ENCODE results near the gene GID8.

GID8 gene

GRCh38 chr20:62971950-62972844 is 34.2 kb downstream of the GID8 start:
- peak; percentile 39 for DNase-seq

- no peak for DNase-seq
Measured at GRCh38 chr20:62972845-62973745, 35.1 kb downstream of the GID8 start.

GRCh38 chr20:62975251-62975760 is 37.4 kb downstream of the GID8 start:
- DNase-seq: no peak

GRCh38 chr20:62975812-62976508 is 38.0 kb downstream of the GID8 start:
- no peak for DNase-seq

GRCh38 chr20:62976886-62977285 is 38.9 kb downstream of the GID8 start:
- DNase-seq: no peak

DNA sequence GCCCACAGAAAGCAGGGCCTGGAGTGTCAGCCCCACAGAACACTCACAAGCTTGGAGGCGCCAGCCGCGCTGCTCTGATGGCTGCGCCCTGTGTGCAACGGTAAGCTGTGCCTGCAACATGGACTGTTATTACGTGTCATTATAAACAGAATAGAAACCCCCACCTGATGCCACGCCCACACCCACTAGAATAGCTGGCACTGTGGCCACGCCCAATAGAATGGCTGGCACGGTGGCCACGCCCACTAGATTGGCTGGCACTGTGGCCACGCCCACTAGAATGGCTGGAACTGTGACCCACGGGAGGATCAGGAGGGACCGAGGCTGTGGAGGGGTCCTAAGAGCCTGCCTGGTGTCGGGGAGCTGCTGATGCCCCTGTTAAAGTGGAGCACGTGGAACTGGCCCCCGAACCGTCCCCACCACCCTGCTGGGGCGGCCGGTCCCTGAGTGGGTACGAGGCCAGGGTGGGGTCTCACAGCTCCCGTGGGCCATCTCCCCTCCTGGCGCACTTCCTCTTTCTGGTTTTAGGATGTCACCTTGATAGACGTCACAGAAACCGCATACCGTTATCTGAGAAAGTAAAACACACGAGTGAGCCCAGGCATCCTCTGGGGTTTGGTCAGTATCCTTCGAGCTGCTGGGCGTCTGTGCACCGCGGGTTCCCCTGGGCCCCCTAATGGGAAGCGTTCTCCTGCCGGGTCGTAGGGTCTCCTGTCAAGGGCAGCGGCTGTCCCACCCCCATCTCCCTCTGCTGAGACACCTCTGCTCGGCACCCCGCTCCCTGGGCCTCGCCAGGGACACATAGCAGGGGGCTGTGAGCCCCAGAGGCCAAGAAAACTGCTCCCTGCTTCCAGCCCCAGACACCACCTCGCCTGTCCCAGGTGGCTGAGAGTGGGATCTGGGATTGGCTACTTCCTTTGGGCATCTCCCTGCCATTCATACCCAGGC is 39.9 kb downstream of the GID8 start:
- peak; percentile 9 for DNase-seq

GRCh38 chr20:62978561-62978943 is 40.6 kb downstream of the GID8 start:
- DNase-seq: no peak

- no peak for DNase-seq
Measured at GRCh38 chr20:62979310-62979709, 41.4 kb downstream of the GID8 start.

DNA sequence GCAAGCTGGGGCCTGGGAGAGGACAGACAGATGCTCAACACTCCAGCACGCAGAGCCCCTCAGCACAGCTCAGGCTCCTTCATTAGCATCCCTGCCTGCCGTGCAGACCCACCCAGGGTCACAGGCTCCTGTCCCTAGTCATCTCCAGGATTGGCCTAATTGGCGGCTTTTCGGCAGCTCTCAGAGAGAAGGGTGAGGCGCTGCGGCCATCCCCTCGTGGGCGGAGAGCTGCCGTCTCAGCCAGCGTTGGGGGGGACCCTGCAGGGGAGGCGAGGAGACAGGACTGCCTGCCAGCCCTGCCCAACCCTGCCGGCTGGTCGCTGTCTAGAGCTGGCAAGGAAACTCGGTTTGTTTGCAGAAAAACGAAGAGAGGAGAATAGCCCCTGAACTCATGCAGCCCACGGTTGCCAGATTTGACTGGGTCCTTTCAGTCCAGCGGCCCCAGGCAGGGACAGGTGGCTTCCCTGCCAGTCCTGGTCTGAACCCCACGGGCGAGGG is 42.0 kb downstream of the GID8 start:
- no peak for DNase-seq

DNA sequence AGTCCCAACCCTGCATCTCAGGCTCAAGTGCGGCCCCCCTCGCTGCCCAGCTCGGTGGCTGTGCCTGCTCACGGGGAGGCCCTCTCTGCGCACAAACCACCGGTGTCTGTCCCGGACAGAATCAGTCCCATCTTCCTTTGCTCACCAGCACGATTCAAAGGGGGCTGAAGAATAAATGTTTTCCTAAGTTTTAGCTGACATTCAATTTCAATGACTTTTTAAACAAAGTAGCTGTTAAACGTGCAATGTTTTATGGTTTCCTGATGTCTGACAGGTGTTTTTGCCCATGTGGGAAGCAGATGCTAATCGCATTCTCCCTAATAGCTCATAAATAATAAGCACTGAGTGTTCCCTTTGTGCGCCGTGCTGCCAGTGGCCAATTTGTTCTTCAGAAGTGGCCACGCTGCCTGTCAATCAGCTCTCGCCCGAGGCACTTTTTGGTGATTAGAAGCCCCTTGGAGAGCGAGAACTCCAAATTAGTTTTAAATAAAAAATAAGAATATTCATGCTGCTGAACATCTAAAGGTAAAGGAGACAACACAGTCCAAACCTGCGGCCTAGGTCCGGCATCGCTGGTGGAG is 42.5 kb downstream of the GID8 start:
- DNase-seq: peak; percentile 89

DNA sequence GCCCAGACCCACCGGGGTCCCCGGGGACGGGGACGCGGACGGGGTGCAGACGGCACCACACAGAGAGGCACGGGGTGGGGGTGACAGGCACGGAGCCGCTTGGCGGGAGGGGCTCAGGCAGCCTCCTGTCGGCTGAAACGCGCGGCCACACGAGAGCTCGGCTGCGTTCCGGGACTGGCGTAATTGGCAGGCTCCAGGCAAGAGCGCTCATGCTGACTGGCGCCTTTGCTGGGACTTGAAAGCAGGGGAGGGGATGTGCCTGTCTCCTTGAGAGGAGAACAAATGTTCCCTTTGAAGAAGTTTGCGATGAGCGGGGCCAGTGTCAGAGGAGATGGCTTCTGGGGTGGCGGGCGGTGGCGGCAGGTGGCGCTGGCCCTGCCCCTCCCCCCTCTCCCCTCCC is 43.0 kb downstream of the GID8 start:
- DNase-seq: no peak

- no peak for DNase-seq
Measured at GRCh38 chr20:62982124-62983075, 44.5 kb downstream of the GID8 start.

DNA sequence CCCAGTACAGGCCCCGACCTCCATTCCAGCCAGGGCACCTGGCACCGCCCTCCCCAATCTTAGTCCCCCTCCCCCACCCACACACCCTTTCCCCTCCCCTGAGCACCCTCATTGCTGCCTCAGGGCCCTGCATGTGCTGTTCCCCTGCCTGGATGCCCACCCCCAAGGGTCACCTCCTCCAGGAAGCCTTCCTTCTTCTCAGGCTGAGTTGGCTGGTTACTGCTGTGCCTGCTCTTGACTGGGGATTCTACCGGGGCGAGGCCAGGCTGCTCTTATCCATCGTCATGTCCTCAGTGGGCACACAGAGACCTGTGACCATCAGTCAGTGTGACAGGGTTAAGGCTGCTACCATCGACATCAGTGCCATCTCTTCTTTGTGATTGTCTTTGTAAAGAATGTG is 45.3 kb downstream of the GID8 start:
- DNase-seq: no peak

DNA sequence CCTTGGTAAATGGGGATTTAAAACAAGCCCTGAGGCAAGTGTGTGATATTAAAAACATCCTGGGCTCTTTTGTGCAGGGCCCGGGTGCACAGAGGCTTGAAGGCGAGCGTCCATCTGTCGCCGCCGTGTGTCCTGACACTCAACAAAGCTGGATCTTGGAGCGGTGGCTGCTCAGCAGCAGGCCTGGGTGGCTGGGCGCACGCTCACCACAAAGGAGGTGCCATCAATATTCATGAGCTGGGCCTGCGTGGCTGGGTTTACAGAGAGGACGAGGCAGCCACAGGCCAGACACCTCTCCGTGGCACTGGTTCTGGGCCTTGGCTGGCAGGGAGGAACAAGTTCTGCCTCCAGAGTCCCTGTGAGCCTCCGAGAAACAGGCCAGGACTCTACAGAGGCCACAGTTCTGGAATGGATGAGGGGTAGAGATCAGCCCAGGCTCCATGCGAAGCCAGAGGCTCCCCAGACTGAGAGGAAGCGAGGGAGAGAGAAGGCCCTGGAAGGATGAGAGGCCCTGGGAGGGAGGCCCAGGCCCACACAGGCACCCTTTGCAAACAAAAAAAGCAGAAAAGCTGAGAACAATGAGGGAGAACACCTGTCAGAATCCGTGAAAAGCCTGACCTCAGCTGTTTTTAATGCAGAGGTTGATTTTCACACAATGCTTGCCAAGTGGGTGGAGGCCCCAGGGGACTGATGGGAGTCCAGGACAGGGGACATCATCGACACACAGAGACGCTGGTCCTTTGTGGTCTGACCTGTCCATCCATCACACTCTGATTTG is 46.9 kb downstream of the GID8 start:
- peak; percentile 23 for DNase-seq

- DNase-seq: no peak
Measured at GRCh38 chr20:62985444-62985778, 47.5 kb downstream of the GID8 start.

GRCh38 chr20:62986257-62986800 is 48.4 kb downstream of the GID8 start:
- DNase-seq: no peak

DNA sequence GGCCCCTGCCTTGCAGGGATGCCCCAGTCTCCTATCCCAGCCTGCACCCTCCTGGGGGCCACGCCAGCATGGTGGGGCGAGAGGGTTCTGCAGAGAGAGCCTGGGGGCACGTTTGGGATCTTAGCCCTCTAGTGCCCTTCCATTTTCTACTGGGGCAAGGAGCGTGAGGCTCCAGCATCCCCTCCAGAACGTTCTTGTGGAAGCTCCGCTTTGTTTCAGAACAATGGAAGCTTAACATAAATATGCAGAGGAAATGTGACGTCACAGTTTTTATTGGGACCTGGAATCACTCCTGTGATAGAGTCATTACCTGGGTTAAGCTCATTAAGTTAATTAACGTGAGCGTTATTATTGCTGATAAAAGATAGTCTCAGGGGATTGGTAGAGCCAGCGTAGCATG is 49.2 kb downstream of the GID8 start:
- DNase-seq: no peak

DNA sequence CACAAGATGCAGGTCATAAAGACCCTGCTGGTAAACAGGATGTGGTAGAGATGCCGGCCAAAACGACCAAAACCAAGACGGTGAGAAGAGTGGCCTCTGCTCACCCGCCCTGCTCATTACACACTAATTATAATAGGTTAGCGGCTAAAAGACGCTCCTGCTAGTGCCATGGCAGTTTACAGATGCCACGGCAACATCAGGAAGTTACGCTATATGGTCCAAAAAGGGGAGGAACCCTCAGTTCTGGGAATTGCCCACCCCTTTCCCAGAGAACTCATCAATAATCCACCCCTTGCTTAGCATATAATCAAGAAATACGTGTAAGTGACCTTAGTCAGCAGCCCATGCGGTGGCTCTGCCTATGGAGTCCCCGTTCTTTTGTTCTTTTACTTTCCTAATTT is 51.3 kb downstream of the GID8 start:
- DNase-seq: no peak

- no peak for DNase-seq
Measured at GRCh38 chr20:62990306-62990825, 52.4 kb downstream of the GID8 start.
